C4-2B (cell line): ENCODE results near the gene AOAH.

Source experiments
- H3K27ac ChIP-seq: fragments of 450-650 bp; 2 replicates; pipeline ENCODE4 v1.5.1; 2017
- CTCF ChIP-seq: fragments of 450-650 bp; conservative IDR thresholded peaks from 2 replicates; pipeline ENCODE4 v1.5.1; 2017; ENCODE audit warnings: mild to moderate bottlenecking
- ZFX ChIP-seq: fragments of 450-650 bp; IDR thresholded peaks from 2 replicates; pipeline ENCODE4 v1.6.1; 2017

AOAH gene

DNA sequence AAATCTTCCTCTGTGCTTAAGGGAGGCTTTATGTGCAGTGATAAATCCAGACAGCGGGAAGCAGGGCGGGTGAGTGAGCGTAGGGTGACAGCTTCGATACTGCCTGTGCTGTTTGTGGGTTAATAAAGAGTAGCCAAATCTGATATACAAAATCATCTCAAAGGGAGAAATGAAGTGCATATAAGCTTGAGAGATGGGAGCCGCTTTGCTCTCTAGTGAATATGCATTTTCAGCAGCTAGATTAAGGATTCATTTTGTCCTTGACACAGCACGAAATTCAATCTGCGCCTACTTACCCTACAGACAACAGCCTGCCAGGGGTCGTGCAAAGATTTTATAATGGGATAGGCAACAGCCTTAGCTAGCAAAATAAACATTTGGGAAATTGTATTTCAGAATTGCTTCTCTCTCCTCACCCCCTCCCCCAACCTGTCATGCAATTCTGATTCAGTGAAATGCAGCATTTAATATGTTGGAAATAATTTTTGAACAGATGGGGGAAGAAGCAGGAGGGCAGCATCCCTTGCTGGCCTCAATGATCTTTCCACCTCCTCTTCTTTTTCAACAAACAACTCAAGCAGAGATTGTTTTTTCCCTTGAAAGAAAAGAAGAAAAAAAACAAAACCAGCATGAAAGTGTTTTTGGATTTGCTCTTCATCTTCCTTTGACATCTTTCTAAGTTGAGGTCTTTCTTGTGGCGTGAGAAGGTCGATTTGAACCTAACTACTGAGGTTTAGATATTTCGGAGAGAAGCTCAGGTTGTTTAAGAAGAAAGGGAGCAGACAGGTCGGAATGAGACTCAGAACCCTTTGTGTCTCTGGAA is 117.9 kb downstream of the AOAH start:
- no peak for TF ChIP-seq CTCF
- no peak for TF ChIP-seq ZFX
- no peak overlapping the region for H3K27ac ChIP-seq

GRCh38 chr7:36605261-36606051 is 118.8 kb downstream of the AOAH start:
- no peak for TF ChIP-seq CTCF
- TF ChIP-seq ZFX, result no peak

DNA sequence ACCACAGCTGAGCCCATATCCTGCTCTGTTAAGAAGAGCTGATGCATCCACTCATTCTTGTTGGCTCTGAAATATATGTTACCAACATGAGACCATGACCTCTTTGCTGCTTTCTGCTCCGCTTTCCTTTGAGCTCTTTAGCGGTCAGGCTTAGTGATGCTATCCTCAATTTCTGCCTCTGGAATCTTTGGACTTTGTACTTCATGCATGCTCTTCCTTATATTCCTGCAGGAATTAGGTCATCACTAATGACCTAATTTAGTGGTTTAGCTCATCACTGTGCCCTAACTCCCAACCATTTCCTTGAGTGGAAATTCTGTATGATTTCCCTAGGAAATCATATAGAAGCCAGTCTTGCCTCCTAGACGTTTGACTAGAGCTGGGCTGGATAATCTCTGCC is 119.5 kb downstream of the AOAH start:
- TF ChIP-seq CTCF (no peak), ZFX (no peak)
- no peak overlapping the region for H3K27ac ChIP-seq

More at GRCh38 chr7:36605261-36606051, 118.8 kb downstream of the AOAH start:
- H3K27ac ChIP-seq, result no peak overlapping the region

DNA sequence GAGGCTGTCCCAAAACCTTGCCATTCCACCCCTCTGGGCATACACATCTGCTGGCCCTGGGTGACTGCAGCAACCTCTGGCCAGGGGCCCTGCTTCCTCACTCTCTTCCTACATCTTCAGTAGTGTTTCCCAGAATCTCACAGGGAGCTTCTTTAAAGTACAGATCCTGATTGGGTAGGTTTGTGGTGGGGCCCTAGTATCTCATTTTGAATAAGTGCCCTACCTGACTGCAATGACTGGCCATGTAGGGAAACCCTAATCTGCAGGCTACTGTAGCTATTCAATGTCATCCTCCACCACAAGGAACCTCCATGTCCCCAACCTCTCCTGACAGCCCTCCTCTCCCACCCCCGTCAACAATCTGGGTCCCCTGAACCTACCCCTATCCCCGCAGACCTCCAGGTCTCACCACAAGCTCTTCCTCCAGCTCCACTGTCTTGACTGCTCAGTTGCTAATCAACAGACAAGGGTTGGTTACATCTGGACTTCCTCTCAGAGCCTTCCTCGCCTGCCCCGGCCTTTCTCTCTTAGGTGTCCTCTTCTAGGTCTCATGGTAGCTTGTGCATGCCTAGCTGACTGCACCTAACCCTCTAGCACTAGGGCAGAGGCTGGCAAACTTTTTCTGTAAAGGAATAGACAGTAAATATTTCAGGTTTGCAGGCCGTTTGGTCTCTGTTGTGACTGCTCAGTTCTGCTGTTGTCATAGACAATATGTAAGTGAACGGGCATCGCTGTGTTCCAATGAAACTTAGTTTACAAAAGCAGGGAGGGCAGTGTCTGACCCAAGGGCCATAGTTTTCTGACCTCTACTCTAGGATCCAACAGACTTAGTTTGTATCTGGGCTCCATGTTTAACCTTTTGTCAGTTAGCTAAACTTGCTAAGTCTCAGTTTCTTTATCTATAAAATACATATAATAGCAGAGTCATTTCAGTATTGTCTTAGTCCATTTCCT is 121.1 kb downstream of the AOAH start:
- no peak for TF ChIP-seq CTCF
- TF ChIP-seq ZFX, result no peak
- H3K27ac ChIP-seq, result no peak overlapping the region

DNA sequence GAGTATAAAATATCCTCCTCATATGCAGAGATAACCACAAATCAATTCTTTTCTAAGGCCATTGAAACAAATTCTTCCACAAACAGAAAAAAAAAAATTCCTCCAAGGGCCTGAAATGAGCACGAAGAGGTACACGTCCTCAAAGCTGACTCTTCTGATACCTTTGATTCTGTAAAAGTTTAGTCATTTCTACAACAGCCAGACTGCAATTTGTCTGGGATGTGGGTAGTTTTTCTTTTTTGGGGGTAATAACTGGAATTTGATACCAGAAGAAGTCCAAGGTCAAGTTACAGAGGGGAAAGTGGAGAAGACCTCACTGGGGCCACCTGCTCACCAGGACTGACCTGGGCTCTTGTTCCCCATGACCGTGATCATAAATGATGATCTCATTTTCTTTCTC is 121.8 kb downstream of the AOAH start:
- no peak for TF ChIP-seq ZFX
- TF ChIP-seq CTCF, result no peak
- H3K27ac ChIP-seq, result no peak overlapping the region

GRCh38 chr7:36601601-36602000 is 122.7 kb downstream of the AOAH start:
- H3K27ac ChIP-seq, result no peak overlapping the region
- TF ChIP-seq CTCF, result no peak
- no peak for TF ChIP-seq ZFX
